Glomerular visceral epithelial cell (primary cell): ENCODE data around the gene ARAP3.
A peak's percentile ranks its signal among the peaks of the same experiment; 100 is the strongest.

Experiments used
- DNase-seq: peaks from one replicate; pipeline ENCODE4 v3.0.0-alpha.2; 2016; ENCODE audit errors: extremely low spot score

ARAP3 gene

GRCh38 chr5:141697586-141697985 lies 15.6 kb upstream of the ARAP3 start:
- DNase-seq, result no peak

- no peak for DNase-seq
Observed at GRCh38 chr5:141696431-141696830, 14.4 kb upstream of the ARAP3 start.

DNA sequence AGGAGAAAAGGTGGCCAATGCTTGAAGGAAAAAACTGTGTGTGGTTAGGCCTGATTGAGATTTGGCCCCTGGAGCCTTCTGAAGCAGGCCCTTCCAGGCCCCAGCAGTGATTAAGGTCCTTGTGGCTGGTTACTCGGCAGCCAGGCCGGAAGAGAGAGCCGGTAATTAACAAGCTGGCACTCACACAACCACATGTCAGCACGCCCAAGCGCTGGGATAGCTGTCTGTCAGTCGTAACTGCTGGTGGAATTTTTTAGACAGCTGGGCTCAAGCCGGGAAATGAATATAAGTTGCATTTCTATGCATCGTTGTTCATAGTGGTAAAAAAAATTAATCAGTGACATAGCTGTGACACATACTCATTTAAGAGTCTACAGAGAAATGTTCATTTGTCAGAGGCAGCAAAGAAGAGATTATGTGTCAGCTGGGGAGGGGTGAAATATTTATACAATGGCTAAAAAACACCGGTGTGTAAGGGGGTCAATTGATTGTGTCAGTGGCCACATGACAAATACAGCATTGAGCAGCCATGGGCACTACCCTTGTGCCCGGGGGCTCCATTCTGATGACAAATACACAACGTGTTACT lies 13.7 kb upstream of the ARAP3 start:
- DNase-seq, result peak; percentile 87

DNA sequence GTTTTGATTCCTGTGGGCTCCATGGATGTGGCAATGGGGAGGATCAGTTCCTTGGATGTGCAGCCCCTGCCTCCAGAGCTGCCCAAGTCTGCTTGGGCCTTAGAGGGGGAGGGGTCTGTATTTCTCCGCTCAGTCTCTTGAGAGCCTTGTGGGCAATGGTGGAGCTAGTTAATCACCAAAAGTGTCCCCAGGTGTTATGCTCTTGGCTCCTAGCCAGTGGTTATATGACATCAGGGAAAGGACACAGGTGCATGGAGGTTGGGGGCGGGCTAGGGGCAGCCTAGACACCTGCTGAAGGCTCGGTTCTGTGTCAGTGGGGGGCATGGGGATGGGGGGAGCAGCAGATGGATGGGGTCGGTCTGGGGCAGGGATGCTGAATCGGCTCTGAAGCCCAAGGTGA lies 12.4 kb upstream of the ARAP3 start:
- no peak for DNase-seq

DNA sequence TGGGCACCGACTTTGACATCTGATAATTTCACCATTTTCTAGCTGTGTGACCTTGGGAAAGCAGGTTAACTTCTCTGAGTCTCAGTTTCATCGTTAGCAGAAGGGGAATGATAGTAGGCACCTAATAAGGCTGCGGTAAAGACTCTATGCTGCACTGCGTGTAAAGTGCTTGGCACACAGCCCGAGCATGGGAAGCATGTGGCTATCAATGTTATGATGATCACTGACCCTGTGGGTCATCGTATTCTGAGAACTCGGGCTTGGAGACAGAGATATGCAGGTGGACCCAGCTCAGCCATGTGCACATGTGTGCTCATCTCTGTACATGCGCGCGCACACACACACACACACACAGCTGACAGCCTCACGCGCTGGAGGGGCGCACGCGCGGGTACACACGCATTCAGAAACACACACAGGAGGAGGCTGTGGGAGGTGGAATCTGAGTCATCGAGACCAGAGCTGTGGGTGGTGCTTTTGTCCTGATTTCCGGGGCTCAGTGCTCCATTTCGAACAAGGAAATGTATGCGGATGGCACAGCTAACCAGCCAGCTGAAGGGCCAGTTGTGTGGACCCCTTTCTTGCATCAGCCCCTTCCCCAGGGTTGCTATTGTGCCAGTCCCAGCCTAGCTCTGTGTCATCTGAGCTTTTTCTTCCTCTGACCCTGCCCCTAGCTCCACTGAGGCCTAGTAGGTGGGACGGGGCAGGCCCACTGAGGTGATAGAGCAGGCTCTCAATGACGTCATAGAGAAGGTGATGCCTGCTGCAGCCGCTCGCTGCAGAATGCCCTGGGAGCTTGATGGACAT lies 11.1 kb upstream of the ARAP3 start:
- peak; percentile 62 for DNase-seq

GRCh38 chr5:141692533-141692888 lies 10.5 kb upstream of the ARAP3 start:
- no peak for DNase-seq

- DNase-seq, result peak; percentile 86
Observed at GRCh38 chr5:141691867-141692532, 10.0 kb upstream of the ARAP3 start.

GRCh38 chr5:141691286-141691866 lies 9.3 kb upstream of the ARAP3 start:
- no peak for DNase-seq

DNA sequence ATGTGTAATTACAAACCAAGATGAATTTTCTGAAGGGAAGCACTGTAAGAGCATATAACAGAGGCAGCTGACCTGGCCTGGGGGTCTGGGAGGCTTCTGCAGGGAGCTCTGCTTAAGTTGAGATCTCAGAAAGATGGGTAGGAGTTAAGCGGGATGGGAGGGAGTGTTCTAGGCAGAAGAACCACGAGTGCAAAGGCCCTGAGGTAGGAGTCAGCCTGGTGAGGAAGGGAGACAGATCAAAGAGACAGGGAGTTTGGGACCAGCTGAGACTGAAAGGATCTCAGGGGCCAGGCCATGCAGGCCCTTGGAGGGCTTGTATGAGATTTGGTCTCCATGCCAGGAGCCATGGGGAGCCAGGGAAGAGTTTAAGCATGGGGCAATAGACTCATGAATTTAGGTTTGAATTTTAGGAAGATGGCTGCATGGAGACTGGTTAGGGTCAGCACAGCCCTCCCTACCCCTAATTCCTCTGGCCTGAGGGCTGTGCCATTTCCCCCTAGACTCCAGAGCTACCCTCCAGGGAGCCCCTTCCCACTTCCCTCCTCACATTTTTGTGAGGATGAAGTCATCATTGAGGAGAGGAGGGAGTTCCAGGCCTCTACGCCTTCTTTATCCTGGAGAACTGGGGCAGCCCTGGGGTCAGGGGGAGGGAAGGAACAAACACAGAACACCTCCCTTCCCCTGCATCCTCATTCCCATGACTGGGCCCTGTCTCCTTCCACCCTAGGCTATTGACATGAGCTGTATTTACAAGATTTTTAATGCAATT lies 4.8 kb upstream of the ARAP3 start:
- DNase-seq, result no peak

DNA sequence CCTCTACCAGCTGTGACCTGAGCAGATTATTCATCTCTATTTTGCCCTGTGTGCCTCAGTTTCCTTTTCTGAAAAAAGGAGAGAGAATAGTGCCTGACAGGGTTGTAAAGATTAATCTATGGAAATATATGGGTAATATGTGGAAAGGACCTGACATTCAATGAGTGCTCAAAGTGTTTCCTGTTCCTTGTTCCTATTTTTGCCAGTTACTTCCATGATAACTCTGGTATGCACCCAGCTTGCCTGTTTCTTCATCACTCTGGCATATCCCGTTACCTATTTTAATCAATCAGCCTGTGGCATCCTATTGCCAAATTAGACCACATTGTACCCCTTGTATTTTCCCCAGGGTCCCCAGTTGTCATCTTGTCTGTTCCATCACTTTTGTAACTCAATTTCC lies 3.6 kb upstream of the ARAP3 start:
- DNase-seq, result no peak

DNA sequence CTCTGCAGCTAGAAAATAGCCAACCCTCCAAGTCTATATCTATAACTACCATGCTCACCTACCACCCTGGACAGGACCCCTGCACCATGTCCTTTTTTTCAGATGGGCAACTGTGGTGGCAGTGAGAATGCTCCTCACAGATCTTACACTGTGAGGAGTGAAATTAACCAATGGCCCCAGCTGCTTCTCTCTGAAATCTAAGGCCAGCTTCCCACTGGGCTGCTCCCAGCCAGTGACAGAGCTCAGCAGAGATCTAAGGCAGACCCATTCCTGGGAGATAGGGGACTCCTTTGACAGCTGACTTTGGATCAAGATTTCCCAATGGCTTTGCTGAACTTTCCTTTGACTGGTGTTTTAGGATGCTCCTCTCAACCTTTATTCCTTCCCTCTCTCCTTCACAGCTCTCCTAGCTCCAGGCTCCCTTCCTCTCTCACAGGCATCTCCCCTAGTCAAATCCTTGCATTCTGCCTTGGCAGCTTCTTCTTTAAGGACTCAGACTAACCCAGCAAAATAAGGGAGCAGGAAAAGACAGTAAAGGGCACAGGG lies 1.6 kb upstream of the ARAP3 start:
- no peak for DNase-seq

GRCh38 chr5:141681295-141681694 lies 735 bp downstream of the ARAP3 start:
- no peak for DNase-seq

- DNase-seq, result peak; percentile 48
Observed at GRCh38 chr5:141680751-141681201, 1.3 kb downstream of the ARAP3 start.

DNA sequence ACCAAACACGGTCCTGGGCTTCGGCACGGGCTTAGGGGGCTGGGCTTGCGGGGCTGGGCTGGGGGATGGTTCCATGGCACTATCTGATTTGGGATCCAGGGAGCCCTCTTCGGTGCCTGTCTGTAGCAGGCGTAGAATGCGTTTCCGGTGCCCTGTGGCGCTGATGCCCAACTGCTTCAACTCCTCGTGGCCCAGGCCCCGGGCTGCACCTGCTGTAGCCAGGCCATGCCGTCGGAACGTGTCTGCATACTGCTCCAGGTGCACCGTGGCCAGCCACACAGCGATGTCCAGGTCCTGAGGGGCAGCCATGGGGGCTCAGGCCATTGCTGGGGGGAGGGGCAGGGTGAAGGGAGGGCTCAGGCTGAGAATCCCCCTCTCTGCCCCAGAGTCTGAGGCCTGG lies 1.9 kb downstream of the ARAP3 start:
- DNase-seq, result no peak

DNA sequence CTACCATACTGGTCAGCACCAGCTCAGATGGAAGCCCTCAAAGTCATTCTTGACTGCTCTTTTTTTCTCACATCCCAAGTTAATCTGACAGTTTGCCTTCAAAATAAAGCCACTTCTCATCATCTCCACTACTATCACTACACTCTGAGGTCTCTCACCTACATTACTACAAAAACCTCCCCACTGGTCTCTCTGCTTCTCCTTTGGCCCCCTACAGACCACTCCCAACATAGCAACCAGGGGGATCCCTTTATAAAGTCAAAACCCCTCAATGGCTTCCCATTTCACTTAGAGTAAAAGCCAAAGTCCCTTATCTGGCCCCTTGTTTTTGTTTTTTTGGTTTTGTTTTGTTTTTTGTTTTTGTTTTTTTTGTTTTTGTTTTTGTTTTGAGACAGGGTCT lies 4.6 kb downstream of the ARAP3 start:
- no peak for DNase-seq

- DNase-seq, result no peak
Observed at GRCh38 chr5:141675672-141676071, 6.4 kb downstream of the ARAP3 start.

DNA sequence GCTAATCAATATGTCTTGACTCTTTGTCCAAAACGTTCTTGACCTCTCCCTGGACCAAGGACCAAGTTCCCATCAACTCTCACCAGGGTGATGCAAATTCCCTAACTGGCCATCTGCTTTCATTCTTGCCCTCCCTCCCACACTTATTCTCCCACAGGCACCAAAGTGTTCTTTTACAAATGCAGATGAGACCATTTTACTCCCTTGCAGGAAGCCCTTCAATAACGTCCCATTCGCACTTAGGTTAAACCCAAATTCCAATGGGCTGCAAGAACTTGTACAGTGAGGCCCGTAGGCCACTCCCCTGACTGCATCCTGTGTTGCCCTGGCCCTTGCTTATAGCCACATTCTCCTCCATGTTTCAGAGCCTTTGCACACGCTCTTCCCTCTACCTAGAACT lies 7.3 kb downstream of the ARAP3 start:
- no peak for DNase-seq

DNA sequence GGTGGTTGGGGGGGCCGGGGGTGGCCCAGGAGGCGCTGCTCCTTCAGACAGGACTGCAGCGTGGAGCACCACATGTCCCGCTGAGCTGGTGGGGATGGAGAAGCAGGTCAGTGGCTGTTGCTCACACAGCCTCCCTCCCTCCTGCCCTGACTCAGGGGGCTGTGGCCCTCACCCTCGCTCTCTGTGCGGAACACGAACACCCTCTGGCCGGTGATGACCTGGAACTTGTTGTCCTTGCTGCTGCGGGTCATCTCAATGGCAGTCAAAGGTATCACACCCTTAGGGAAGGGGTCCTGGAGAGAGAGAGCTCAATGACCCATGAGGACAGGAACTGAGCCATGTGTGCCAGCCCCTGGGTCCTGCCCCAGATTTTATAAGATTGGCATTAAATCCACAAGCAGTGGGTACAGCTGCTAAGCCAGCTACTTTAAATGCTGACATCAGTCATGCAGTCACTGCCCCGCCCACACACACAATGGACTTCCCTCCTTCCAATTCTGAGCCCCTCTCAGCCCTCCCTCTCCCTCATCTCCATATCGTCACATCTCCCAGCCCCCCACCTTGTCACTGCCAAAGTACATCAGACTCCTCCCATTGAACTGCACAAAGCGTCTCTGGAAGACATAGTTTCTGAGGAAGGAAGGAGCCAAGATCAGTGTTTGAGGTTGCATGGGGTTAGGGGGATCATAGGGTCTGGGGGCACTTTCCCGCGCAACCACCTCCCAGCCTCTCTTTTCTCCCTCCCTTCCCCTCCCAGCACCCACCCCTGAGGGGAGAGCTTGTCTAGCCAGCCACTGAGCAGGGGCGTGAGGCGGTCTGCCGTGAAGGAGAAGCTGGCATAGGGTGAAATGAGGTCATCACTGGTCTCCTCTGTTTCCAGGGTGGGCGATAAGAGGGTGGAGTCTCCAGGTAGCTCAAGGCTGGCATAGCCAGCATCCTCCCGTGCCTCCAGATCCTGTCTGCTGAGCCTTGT lies 8.9 kb downstream of the ARAP3 start:
- DNase-seq, result no peak

DNA sequence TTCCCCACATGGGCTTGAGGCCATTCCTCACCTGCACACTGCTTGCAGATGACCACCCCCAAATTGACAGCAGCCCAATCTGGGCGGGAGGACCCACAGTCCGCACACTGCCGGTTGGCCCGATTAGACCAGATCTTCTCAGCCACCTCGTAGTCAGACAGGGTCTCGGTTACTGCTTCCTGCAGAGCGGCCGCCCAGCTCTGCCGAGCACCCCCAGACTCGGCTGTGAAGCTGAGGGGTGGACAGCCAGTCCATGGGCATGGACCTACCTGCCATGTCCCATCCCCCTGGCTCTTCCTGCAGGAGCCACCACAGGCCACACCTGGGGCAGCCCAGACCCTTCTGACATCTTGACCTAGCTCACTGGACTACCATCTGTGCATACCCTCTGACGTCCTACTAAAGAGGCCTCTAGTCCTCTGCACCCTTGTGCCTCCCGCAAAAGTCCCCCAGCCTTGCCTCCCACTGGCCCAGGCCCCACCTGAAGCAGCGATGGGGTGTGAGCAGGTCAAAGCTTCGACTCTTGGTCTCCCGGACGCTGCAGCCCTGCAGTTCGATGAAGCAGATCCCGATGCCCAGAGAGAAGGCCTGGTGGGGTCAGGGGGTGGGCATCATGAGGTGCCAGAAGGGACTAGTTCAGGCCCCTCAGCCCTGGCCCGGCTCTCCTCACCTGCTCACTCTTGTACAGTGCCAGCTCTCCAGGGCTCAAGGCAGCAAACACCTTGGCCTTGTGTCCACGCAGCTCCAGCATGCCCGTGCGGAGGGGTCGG lies 9.8 kb downstream of the ARAP3 start:
- no peak for DNase-seq

GRCh38 chr5:141669520-141669919 lies 12.5 kb downstream of the ARAP3 start:
- DNase-seq, result no peak
